Epidermal melanocyte (primary cell): ENCODE data around the gene ZNF431.
"Not testable (repeated sequence)": the region's sequence is repeated elsewhere in the genome, so short reads cannot be mapped to it uniquely, and the experiment has no call there.

Experiments
- DNase-seq: peaks from one replicate; pipeline ENCODE4 v3.0.0; 2011; ENCODE audit warnings: low spot score; ENCODE audit not compliant: insufficient read length

Gene ZNF431

GRCh38 chr19:21143854-21144253 lies 2.0 kb downstream of the ZNF431 start:
- no peak for DNase-seq

- no peak for DNase-seq
Observed at GRCh38 chr19:21147540-21147939, 5.7 kb downstream of the ZNF431 start.

GRCh38 chr19:21148681-21149080 lies 6.8 kb downstream of the ZNF431 start:
- DNase-seq: no peak

- DNase-seq: no peak
Observed at GRCh38 chr19:21149877-21150276, 8.0 kb downstream of the ZNF431 start.

GRCh38 chr19:21151460-21151859 lies 9.6 kb downstream of the ZNF431 start:
- no peak for DNase-seq

- no peak for DNase-seq
Observed at GRCh38 chr19:21158523-21159135, 16.8 kb downstream of the ZNF431 start.

GRCh38 chr19:21164541-21164940 lies 22.7 kb downstream of the ZNF431 start:
- no peak for DNase-seq

- DNase-seq: no peak
Observed at GRCh38 chr19:21166436-21166835, 24.6 kb downstream of the ZNF431 start.

- DNase-seq: no peak
Observed at GRCh38 chr19:21197590-21198295, 55.9 kb downstream of the ZNF431 start.

- DNase-seq: no peak
Observed at GRCh38 chr19:21202865-21203494, 61.1 kb downstream of the ZNF431 start.

- DNase-seq: no peak
Observed at GRCh38 chr19:21210037-21210621, 68.3 kb downstream of the ZNF431 start.

- no peak for DNase-seq
Observed at GRCh38 chr19:21221693-21222092, 79.9 kb downstream of the ZNF431 start.

- not testable (repeated sequence) for DNase-seq
Observed at GRCh38 chr19:21229938-21230337, 88.1 kb downstream of the ZNF431 start.

GRCh38 chr19:21233691-21234090 lies 91.9 kb downstream of the ZNF431 start:
- no peak for DNase-seq

GRCh38 chr19:21236751-21237150 lies 94.9 kb downstream of the ZNF431 start:
- not testable (repeated sequence) for DNase-seq

- DNase-seq: no peak
Observed at GRCh38 chr19:21238670-21239069, 96.8 kb downstream of the ZNF431 start.
